ENCODE measurements around the gene SLC25A21.
"Not testable (repeated sequence)": the region's sequence is repeated elsewhere in the genome, so short reads cannot be mapped to it uniquely, and the experiment has no call there.

Gene SLC25A21

GRCh38 chr14:36900846-36901245 is 271.6 kb downstream of the SLC25A21 start:
- H3K4ac ChIP-seq (ENCODE audit: low read length), result no peak overlapping the region

GRCh38 chr14:36896300-36896699 is 276.1 kb downstream of the SLC25A21 start:
- not testable (repeated sequence) for H3K79me1 ChIP-seq (ENCODE audit: low read depth, low read length); H3K4me1 ChIP-seq (ENCODE audit: control insufficient read depth in 2 of 2, insufficient read depth in 1 of 2, low read depth in 1 of 2, low read length in 2 of 2); H4K91ac ChIP-seq (ENCODE audit: low read depth, low read length, poor library complexity); H3K27ac ChIP-seq (replicated peaks; ENCODE audit: low read length); H3K4me3 ChIP-seq (ENCODE audit: low read length in 2 of 2); H3K4ac ChIP-seq (ENCODE audit: low read length); H3K9ac ChIP-seq (ENCODE audit: low read depth, low read length, poor library complexity); H3K4me2 ChIP-seq (ENCODE audit: insufficient read depth, low read length, poor library complexity, severe bottlenecking); H2BK5ac ChIP-seq (ENCODE audit: low read length); H2BK12ac ChIP-seq (ENCODE audit: low read length); H3K36me3 ChIP-seq (replicated peaks in 1 of 2; ENCODE audit: control insufficient read depth in 2 of 2, insufficient read depth in 2 of 2, low read length in 2 of 2); H3K23ac ChIP-seq (ENCODE audit: low read depth, low read length, poor library complexity); H3K9me3 ChIP-seq (replicated peaks in 1 of 2; ENCODE audit: control insufficient read depth in 2 of 2, insufficient read depth in 1 of 2, low read depth in 1 of 2, low read length in 2 of 2); H3K14ac ChIP-seq (ENCODE audit: low read length); H2BK15ac ChIP-seq (ENCODE audit: low read length); DNase-seq (ENCODE audit: low spot score); H2BK120ac ChIP-seq (ENCODE audit: low read depth, low read length); H3K27me3 ChIP-seq (ENCODE audit: control insufficient read depth in 3 of 3, insufficient read depth in 3 of 3, low read depth in 1 of 3, low read length in 3 of 3); H4K8ac ChIP-seq (ENCODE audit: low read depth, low read length); H2AK5ac ChIP-seq (ENCODE audit: low read depth, low read length); H3K18ac ChIP-seq (ENCODE audit: low read length); H2AFZ ChIP-seq (ENCODE audit: low read length)
- WGBS, 2 donors (ENCODE audit: extremely low coverage in 2 of 2, insufficient read length in 2 of 2, insufficient replicate concordance in 1 of 2), result no CpG with 5 or more reads among the region's 2 CpGs

More at GRCh38 chr14:36900846-36901245, 271.6 kb downstream of the SLC25A21 start:
- H3K18ac ChIP-seq (ENCODE audit: low read length), result no peak overlapping the region
- no peak overlapping the region for H3K27ac ChIP-seq (replicated peaks; ENCODE audit: low read length)
- H2BK15ac ChIP-seq (ENCODE audit: low read length), result no peak overlapping the region
- no peak overlapping the region for H4K91ac ChIP-seq (ENCODE audit: low read depth, low read length, poor library complexity)
- no peak overlapping the region for H2AFZ ChIP-seq (ENCODE audit: low read length)
- H3K23ac ChIP-seq (ENCODE audit: low read depth, low read length, poor library complexity), result no peak overlapping the region
- H3K9ac ChIP-seq (ENCODE audit: low read depth, low read length, poor library complexity), result no peak overlapping the region
- no peak overlapping the region for H2BK5ac ChIP-seq (ENCODE audit: low read length)
- peaks cover 0 to 2% of the 10 kb centered on the region in 2 donors for H3K9me3 ChIP-seq (replicated peaks in 1 of 2; ENCODE audit: control insufficient read depth in 2 of 2, insufficient read depth in 1 of 2, low read depth in 1 of 2, low read length in 2 of 2)
- no peak overlapping the region for H2AK5ac ChIP-seq (ENCODE audit: low read depth, low read length)
- no peaks in the 10 kb centered on the region for H3K79me1 ChIP-seq (ENCODE audit: low read depth, low read length)
- H3K14ac ChIP-seq (ENCODE audit: low read length), result no peak overlapping the region
- H4K8ac ChIP-seq (ENCODE audit: low read depth, low read length), result no peak overlapping the region
- H2BK120ac ChIP-seq (ENCODE audit: low read depth, low read length), result no peak overlapping the region
- no peak overlapping the region for H3K4me3 ChIP-seq (ENCODE audit: low read length in 2 of 2)
- H3K4me2 ChIP-seq (ENCODE audit: insufficient read depth, low read length, poor library complexity, severe bottlenecking), result no peak overlapping the region
- no peak for DNase-seq (ENCODE audit: low spot score)
- no peak overlapping the region for H2BK12ac ChIP-seq (ENCODE audit: low read length)
- no CpG with 5 or more reads among the region's 2 CpGs for WGBS, 2 donors (ENCODE audit: extremely low coverage in 2 of 2, insufficient read length in 2 of 2, insufficient replicate concordance in 1 of 2)
- H3K27me3 ChIP-seq (ENCODE audit: control insufficient read depth in 3 of 3, insufficient read depth in 3 of 3, low read depth in 1 of 3, low read length in 3 of 3), result no peaks in the 10 kb centered on the region
- peaks cover 0 to 1% of the 10 kb centered on the region in 2 donors for H3K4me1 ChIP-seq (ENCODE audit: control insufficient read depth in 2 of 2, insufficient read depth in 1 of 2, low read depth in 1 of 2, low read length in 2 of 2)
- no peaks in the 10 kb centered on the region for H3K36me3 ChIP-seq (replicated peaks in 1 of 2; ENCODE audit: control insufficient read depth in 2 of 2, insufficient read depth in 2 of 2, low read length in 2 of 2)

- no peak overlapping the region for H2BK12ac ChIP-seq (ENCODE audit: low read length)
- H3K4me2 ChIP-seq (ENCODE audit: insufficient read depth, low read length, poor library complexity, severe bottlenecking), result no peak overlapping the region
- H4K91ac ChIP-seq (ENCODE audit: low read depth, low read length, poor library complexity), result no peak overlapping the region
- no peak overlapping the region for H3K14ac ChIP-seq (ENCODE audit: low read length)
- no peak overlapping the region for H2AK5ac ChIP-seq (ENCODE audit: low read depth, low read length)
- no peaks in the 10 kb centered on the region for H3K27me3 ChIP-seq (ENCODE audit: control insufficient read depth in 3 of 3, insufficient read depth in 3 of 3, low read depth in 1 of 3, low read length in 3 of 3)
- no peak overlapping the region for H3K4me3 ChIP-seq (ENCODE audit: low read length in 2 of 2)
- no peak overlapping the region for H3K4ac ChIP-seq (ENCODE audit: low read length)
- H3K18ac ChIP-seq (ENCODE audit: low read length), result no peak overlapping the region
- no peak overlapping the region for H2BK120ac ChIP-seq (ENCODE audit: low read depth, low read length)
- no peaks in the 10 kb centered on the region for H3K79me1 ChIP-seq (ENCODE audit: low read depth, low read length)
- no peak overlapping the region for H4K8ac ChIP-seq (ENCODE audit: low read depth, low read length)
- no peaks in the 10 kb centered on the region for H3K9me3 ChIP-seq (replicated peaks in 1 of 2; ENCODE audit: control insufficient read depth in 2 of 2, insufficient read depth in 1 of 2, low read depth in 1 of 2, low read length in 2 of 2)
- H2BK5ac ChIP-seq (ENCODE audit: low read length), result no peak overlapping the region
- no peak overlapping the region for H3K23ac ChIP-seq (ENCODE audit: low read depth, low read length, poor library complexity)
- no peak overlapping the region for H3K9ac ChIP-seq (ENCODE audit: low read depth, low read length, poor library complexity)
- H3K4me1 ChIP-seq (ENCODE audit: control insufficient read depth in 2 of 2, insufficient read depth in 1 of 2, low read depth in 1 of 2, low read length in 2 of 2), result no peaks in the 10 kb centered on the region
- no CpG with 5 or more reads among the region's 2 CpGs for WGBS, 2 donors (ENCODE audit: extremely low coverage in 2 of 2, insufficient read length in 2 of 2, insufficient replicate concordance in 1 of 2)
- H3K36me3 ChIP-seq (replicated peaks in 1 of 2; ENCODE audit: control insufficient read depth in 2 of 2, insufficient read depth in 2 of 2, low read length in 2 of 2), result no peaks in the 10 kb centered on the region
- DNase-seq (ENCODE audit: low spot score), result no peak
- H2BK15ac ChIP-seq (ENCODE audit: low read length), result no peak overlapping the region
- H3K27ac ChIP-seq (replicated peaks; ENCODE audit: low read length), result no peak overlapping the region
- no peak overlapping the region for H2AFZ ChIP-seq (ENCODE audit: low read length)
Observed at GRCh38 chr14:36884049-36884448, 288.4 kb downstream of the SLC25A21 start.

- no peak overlapping the region for H2BK5ac ChIP-seq (ENCODE audit: low read length)
- H3K14ac ChIP-seq (ENCODE audit: low read length), result no peak overlapping the region
- H2AFZ ChIP-seq (ENCODE audit: low read length), result no peak overlapping the region
- H3K4me1 ChIP-seq (ENCODE audit: control insufficient read depth in 2 of 2, insufficient read depth in 1 of 2, low read depth in 1 of 2, low read length in 2 of 2), result no peaks in the 10 kb centered on the region
- WGBS, 2 donors (ENCODE audit: extremely low coverage in 2 of 2, insufficient read length in 2 of 2, insufficient replicate concordance in 1 of 2), result no CpG with 5 or more reads among the region's 3 CpGs
- no peaks in the 10 kb centered on the region for H3K9me3 ChIP-seq (replicated peaks in 1 of 2; ENCODE audit: control insufficient read depth in 2 of 2, insufficient read depth in 1 of 2, low read depth in 1 of 2, low read length in 2 of 2)
- H2BK12ac ChIP-seq (ENCODE audit: low read length), result no peak overlapping the region
- H3K4me2 ChIP-seq (ENCODE audit: insufficient read depth, low read length, poor library complexity, severe bottlenecking), result no peak overlapping the region
- no peak overlapping the region for H3K4ac ChIP-seq (ENCODE audit: low read length)
- H4K8ac ChIP-seq (ENCODE audit: low read depth, low read length), result no peak overlapping the region
- no peak overlapping the region for H3K9ac ChIP-seq (ENCODE audit: low read depth, low read length, poor library complexity)
- DNase-seq (ENCODE audit: low spot score), result no peak
- no peak overlapping the region for H3K18ac ChIP-seq (ENCODE audit: low read length)
- H2BK120ac ChIP-seq (ENCODE audit: low read depth, low read length), result no peak overlapping the region
- H3K27me3 ChIP-seq (ENCODE audit: control insufficient read depth in 3 of 3, insufficient read depth in 3 of 3, low read depth in 1 of 3, low read length in 3 of 3), result no peaks in the 10 kb centered on the region
- H3K36me3 ChIP-seq (replicated peaks in 1 of 2; ENCODE audit: control insufficient read depth in 2 of 2, insufficient read depth in 2 of 2, low read length in 2 of 2), result no peaks in the 10 kb centered on the region
- no peak overlapping the region for H3K4me3 ChIP-seq (ENCODE audit: low read length in 2 of 2)
- no peaks in the 10 kb centered on the region for H3K79me1 ChIP-seq (ENCODE audit: low read depth, low read length)
- H4K91ac ChIP-seq (ENCODE audit: low read depth, low read length, poor library complexity), result no peak overlapping the region
- no peak overlapping the region for H3K23ac ChIP-seq (ENCODE audit: low read depth, low read length, poor library complexity)
- H2AK5ac ChIP-seq (ENCODE audit: low read depth, low read length), result no peak overlapping the region
- H2BK15ac ChIP-seq (ENCODE audit: low read length), result no peak overlapping the region
- H3K27ac ChIP-seq (replicated peaks; ENCODE audit: low read length), result no peak overlapping the region
Observed at GRCh38 chr14:36880276-36880675, 292.1 kb downstream of the SLC25A21 start.

Data from neuronal stem cell (in vitro differentiated cells).